Measurements from ENCODE around the gene BMPR2.
"Not testable (repeated sequence)": the region's sequence is repeated elsewhere in the genome, so short reads cannot be mapped to it uniquely, and the experiment has no call there.

Gene BMPR2

DNA sequence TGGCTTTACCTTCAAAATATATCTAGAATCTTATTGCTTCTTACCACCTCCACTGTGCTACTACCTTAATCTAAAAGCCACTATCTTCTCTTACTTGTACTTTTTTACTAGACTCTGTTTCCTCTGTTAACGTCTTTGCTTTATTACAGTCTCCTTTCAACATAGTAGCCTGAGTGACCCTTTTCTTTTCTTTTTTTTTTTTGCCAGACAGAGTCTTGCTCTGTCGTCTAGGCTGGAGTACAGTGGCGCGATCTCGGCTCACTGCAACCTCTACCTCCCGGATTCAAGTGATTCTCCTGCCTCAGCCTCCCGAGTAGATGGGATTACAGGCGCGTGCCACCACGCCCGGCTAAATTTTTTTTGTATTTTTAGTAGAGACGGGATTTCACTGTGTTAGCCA lies 10.4 kb downstream of the BMPR2 start:
- not testable (repeated sequence) for DNase-seq

- DNase-seq = no peak
Observed at GRCh38 chr2:202387608-202388342, 11.6 kb downstream of the BMPR2 start.

- no peak for DNase-seq
Observed at GRCh38 chr2:202400941-202401340, 24.8 kb downstream of the BMPR2 start.

DNA sequence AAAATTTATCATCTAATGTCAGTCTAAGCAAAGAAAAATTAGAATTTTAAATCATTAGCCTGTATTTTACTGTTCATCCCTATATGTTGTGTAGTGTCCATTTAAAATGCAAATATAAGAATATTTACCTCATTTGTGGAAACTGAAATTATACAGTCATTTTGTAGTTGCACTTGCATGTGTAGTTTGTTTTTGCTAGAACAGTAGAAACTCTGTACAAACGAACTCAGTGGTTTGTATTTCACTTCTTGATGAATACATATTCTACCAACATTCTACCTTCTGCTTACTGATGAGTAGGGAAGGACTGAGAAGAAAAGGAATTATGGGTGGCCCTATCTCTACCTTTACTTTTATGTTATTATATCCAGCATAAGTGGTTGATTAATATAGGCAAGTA lies 29.7 kb downstream of the BMPR2 start:
- no peak for DNase-seq

DNA sequence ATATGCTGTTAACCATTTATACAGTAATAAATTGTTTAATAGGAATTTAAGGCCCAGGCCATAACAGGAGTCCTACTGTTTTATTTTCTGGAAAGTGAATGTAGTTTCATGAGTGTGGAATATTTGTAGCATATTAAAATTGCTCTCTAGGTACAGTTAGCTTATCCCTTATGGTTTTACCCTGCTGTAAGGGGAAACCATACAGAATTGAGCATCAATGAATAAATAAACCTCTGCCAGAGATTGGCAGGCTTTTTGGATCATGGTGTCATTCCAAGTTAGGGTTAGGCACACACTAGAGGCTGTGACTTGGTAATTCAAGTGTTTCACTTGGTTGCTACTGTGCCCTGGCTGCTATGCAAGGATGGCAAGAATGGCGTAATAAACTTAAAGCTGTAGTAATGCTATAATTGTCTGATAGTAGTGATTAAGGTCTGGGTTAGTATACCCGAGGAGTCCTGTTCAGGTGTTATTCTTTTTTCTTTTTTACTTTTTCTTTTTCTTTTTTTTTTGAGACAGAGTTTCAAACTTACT lies 30.4 kb downstream of the BMPR2 start:
- no peak for DNase-seq

DNA sequence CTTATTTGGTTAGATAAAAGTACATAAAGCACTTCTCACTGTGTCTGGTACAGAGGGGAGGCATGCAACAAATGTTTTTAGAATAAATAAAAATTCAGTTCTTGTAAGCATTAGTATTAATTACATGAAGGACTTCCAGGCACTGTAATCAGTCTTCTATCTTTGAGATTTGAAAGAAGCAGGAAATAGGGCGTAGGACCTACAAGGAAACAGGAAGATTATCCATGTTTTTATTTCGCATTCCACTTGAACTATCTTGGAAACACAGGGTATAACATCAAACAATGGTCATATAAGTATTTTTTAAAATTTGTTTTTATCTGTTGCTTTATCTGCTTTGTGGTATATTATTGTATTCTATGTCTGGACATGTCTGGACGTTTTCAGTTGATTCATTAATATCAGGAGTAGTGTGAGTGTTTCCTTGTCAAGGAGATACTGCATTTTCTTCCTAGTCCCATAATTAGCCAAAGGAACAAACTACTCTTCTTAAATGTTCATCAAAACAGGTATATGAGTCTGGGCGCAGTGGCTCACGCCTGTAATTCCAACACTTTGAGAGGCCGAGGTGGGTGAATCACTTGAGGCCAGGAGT lies 32.5 kb downstream of the BMPR2 start:
- no peak for DNase-seq

DNA sequence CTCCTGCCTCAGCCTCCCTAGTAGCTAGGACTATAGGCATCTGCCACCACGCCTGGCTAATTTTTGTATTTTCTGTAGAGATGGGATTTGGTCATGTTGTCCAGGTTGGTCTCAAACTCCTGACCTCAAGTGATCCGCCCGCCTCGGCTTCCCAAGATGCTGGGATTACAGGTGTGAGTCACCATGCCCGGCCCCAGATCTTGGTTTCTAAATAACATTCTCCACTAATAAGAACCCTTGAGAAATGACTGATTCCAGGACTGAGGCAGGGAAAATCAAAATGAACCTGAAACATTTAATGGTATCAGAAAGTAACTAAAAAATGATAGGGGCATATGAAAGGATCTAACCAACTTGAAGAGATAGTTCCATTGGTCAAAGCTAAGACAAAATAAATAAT lies 34.0 kb downstream of the BMPR2 start:
- DNase-seq = no peak

DNA sequence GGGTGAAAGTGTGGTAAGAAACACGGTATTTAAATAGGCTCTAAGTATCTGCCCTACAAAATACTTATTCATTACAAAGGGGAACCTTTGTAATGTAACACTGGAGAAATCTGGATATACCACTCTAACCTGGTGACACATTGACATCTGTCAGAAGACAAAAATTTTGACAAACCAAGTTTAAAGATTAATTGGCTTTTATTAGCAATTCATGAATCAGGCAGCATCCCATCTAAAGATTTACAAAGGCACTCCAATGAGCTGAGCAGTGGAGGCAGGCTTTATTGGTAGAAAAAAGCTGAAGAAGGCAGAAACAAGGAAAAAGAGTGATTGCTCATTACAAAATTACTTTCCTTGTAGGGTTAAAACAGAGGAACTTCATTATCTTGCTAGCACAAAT lies 35.0 kb downstream of the BMPR2 start:
- DNase-seq = no peak

DNA sequence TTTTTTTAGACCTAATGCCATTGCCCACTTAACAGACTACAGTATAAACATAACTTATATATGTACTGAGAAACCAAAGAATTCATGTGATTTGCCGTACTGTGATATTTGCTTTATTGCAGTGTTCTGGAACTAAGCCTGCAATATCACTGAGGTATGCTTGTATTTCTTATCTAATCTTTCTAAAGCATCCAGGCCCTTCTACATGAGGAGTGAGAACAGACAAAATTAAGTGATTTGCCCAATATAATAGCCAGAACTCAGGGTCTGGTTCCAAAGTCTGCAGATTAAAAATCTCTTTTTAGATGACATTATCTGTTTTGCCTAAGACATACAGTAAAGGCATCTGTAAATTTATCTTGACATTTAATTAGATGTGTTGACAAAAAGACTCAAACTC lies 41.9 kb downstream of the BMPR2 start:
- no peak for DNase-seq

GRCh38 chr2:202418511-202418910 lies 42.4 kb downstream of the BMPR2 start:
- DNase-seq = no peak

DNA sequence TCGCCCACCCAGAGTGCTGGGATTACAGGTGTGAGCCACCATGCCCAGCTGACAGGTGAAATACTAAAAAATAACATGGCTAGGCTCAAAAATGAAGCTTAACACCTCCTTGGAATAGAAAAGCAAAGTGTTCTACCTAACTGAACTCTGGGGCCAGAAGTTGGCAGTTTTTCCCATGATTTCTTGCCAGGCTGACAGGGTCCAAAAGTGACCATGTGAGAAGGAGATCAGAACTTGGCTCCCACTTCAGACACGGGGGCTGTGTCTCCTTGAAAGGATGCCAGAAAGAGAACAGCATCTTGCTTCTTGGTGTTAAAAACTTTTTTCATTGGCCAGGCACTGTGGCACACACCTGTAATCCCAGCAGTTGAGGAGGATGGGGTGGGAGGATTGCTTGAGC lies 47.0 kb downstream of the BMPR2 start:
- DNase-seq = no peak

DNA sequence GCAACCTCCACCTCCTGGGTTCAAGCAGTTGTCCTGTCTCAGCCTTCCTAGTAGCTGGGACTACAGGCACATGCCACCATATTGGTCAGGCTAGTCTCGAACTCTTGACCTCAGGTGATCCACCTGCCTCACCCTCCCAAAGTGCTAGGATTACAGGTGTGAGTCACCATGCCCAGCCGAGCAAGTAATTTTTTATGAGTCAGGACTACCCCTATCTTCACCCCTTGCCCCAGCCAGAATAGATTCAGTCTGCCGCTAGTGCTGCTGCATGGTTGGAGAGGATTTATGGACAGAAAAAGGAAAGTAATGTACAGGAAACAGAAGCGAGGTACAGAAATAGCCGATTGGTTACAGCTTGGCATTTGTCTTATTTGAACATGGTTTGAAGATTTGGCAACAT lies 48.9 kb downstream of the BMPR2 start:
- no peak for DNase-seq

GRCh38 chr2:202426751-202427150 lies 50.6 kb downstream of the BMPR2 start:
- no peak for DNase-seq

- DNase-seq = no peak
Observed at GRCh38 chr2:202429164-202429980, 53.2 kb downstream of the BMPR2 start.

DNA sequence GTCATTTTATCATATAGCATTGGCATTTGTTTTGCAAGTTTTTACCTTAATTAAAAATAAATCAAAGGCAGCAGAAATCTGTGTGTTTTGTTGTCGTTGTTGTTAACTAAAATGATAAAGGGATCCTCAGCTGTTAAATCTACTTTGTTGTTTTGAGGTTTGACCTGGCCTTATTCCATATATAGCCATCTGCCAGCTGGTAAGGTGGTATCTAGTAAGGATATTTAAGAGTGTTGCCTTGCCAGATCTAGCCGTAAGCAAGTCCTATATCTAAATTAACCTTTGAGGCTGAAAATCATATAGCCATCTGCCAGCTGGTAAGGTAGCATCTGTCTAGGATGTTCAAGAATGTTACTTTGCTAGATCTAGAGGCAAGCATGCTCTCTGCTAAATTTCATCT lies 56.6 kb downstream of the BMPR2 start:
- no peak for DNase-seq

DNA sequence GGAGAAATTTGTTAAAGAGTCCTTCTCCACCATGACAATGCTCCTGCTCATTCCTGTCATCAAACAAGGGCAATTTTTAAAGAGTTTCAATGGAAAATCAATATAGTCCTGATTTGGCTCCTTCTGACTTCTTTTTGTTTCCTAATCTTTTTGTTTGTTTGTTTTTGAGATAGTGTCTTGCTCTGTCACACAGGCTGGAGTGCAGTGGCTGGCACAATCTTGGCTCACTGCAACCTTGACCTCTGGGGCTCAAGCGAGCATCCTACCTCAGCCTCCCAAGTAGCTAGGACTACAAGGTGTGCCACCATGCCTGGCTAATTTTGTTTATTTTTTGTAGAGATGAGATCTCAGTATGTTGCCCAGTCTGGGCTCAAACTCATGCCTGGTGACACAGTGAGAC lies 58.3 kb downstream of the BMPR2 start:
- DNase-seq = no peak

DNA sequence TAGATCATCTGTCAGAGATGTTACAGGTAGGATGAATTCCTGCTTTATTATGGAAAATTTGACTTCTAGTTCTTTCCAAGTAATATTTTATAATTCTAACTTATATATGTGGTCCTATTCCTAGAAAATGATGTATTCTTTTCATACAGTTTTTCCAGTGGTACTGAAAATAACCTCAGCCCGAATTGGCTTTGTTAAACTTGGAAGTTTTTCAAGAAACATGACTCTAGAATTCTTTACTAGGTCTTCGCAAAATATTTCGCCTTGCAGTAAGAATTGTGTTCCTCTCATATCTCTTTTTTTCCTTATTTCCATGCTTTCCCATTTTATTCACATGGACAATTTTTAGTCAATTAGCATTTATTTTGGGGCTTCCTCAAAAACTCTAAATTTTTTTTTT lies 60.5 kb downstream of the BMPR2 start:
- DNase-seq = no peak

- not testable (repeated sequence) for DNase-seq
Observed at GRCh38 chr2:202440117-202440516, 64.0 kb downstream of the BMPR2 start.

DNA sequence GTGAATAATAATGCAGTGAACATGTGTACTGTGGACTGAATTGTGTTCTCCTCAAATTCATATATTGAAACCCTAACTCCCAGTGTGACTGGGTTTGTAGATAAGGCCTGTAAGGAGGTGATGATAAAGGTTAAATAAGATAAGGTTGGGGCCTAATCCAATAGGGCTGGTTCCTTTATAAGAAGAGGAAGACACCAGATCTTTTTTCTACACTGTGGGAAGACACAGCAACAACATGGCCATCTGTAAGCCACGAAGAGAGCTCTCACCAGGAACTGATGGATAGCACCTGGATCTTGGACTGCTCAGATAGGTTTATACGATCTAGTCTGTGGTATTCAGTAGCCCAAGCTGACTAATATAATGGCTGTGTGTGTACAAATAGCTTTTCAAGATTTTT lies 66.8 kb downstream of the BMPR2 start:
- no peak for DNase-seq

- DNase-seq = no peak
Observed at GRCh38 chr2:202444000-202444399, 67.9 kb downstream of the BMPR2 start.

- no peak for DNase-seq
Observed at GRCh38 chr2:202449344-202449743, 73.2 kb downstream of the BMPR2 start.

DNA sequence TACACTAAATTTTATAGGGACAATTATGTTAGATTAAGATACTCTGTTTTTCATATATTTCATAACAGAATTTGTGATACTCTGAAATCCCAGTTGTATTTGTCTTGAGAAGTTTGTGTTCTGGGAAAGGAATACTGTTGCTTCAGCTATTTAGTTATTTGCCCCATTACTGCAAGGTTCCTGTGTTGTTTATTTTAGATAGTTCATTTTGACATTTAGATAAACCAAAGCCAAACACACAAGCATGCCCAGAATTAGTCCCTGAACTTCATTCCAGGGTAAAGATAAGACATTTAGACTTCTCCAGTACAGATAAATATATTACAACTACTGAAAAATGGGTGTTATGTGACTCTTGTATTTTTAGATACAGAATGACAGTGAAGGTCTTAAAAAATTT lies 74.7 kb downstream of the BMPR2 start:
- DNase-seq = no peak

DNA sequence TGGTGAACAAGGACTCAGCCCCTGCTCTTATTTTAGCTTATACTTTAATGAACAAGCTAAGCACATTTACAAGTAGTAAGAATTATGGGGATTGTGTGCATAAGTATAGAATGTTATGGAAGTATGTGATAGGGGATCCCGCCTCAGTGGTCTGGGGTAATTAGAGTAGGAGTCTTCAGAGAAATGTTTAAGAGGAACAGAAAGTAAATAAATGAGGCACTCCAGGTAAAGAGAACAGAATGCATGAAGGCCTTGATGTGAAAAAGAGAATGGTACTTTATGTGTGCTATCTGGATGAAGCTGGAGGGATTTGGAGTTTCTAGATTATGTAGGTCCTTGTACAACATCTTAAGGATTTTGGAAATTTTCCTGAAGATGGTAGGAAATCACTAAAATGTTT lies 76.6 kb downstream of the BMPR2 start:
- DNase-seq = no peak

- no peak for DNase-seq
Observed at GRCh38 chr2:202454536-202454935, 78.4 kb downstream of the BMPR2 start.

Measured in 8988T (cell line).